ENCODE results near the gene HSPA1L.

Gene HSPA1L

GRCh38 chr6:31791324-31792089 lies 23.6 kb downstream of the HSPA1L start:
- Histone ChIP-seq H3K4me1 (ENCODE audit: control extremely low read depth in 1 of 4, control insufficient read depth in 4 of 4, insufficient read depth in 4 of 4, low read length in 3 of 4) (peaks cover 8 to 49% (median 36%) of the 10 kb centered on the region in 4 experiments), H3K36me3 (ENCODE audit: control insufficient read depth in 4 of 4, insufficient read depth in 4 of 4, low read length in 3 of 4) (peaks cover 0 to 27% (median 18%) of the 10 kb centered on the region in 4 experiments), H3K27me3 (replicated peaks in 2 of 5; ENCODE audit: control insufficient read depth in 4 of 5, insufficient read depth in 5 of 5, low read length in 4 of 5) (no peaks in the 10 kb centered on the region), H3K9me3 (ENCODE audit: control extremely low read depth in 1 of 5, control insufficient read depth in 4 of 5, insufficient read depth in 2 of 5, low read depth in 1 of 5, low read length in 4 of 5) (no peaks in the 10 kb centered on the region), H3K4me3 (ENCODE audit: control insufficient read depth in 1 of 7, extremely low read depth in 1 of 7, insufficient read depth in 4 of 7, low read depth in 2 of 7, low read length in 6 of 7) (no peak overlapping the region), H3K27ac (ENCODE audit: insufficient read depth in 1 of 2, low read depth in 1 of 2, low read length in 2 of 2, poor library complexity in 1 of 2, severe bottlenecking in 2 of 2) (no peak overlapping the region)
- POLR2A ChIA-PET: interaction anchor here (0.5 to 1.3 kb wide), 7 partner anchors 16 to 1871 kb away, joined by 3 to 5 read pairs (median 3); partner anchors contain the start of genes HSPA1B and LSM2
- CTCF ChIA-PET: interaction anchor here (0.7 to 3.8 kb wide), 15 partner anchors 8 to 250 kb away, joined by 3 to 18 read pairs (median 5); partner anchors contain the start of genes HSPA1B and LSM2
- WGBS (ENCODE audit: insufficient coverage): 68% methylated on average over 7 of the region's 12 CpGs
- DNase-seq: peak in 2 of 3 donors; percentile 65 to 72

DNA sequence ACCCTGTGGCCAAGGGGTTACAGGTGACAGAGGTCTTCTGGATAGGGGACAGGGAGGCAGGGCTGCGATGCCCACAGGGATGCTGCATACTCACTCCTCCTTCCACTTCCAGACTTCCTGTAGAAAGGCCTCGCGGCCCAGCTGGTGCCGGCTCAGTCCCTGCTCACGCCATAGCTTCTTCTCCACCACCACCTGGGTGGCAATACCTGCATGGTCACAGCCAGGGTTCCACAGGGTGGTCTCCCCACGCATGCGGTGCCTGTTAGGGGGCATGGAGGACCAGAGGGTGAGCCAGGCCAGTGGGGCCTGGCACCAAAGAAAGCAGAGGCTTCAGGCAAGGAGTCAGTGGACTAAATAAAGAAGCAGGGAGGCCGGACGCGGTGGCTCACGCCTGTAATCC lies 29.6 kb downstream of the HSPA1L start:
- 93% methylated on average over 5 of the region's 11 CpGs for WGBS (ENCODE audit: insufficient coverage)
- ChIA-PET CTCF (interaction anchor here (0.8 to 2.1 kb wide), 7 partner anchors 10 to 54 kb away, joined by 3 to 9 read pairs (median 3); no protein-coding TSS in a partner anchor), POLR2A (no interaction called here)
- no peaks in the 10 kb centered on the region for H3K9me3 ChIP-seq (ENCODE audit: control extremely low read depth in 1 of 5, control insufficient read depth in 4 of 5, insufficient read depth in 2 of 5, low read depth in 1 of 5, low read length in 4 of 5)
- no peak for DNase-seq
- no peak overlapping the region for H3K4me3 ChIP-seq (ENCODE audit: control insufficient read depth in 1 of 7, extremely low read depth in 1 of 7, insufficient read depth in 4 of 7, low read depth in 2 of 7, low read length in 6 of 7)
- no peaks in the 10 kb centered on the region for H3K4me1 ChIP-seq (ENCODE audit: control extremely low read depth in 1 of 4, control insufficient read depth in 4 of 4, insufficient read depth in 4 of 4, low read length in 3 of 4)
- no peaks in the 10 kb centered on the region for H3K27me3 ChIP-seq (replicated peaks in 2 of 5; ENCODE audit: control insufficient read depth in 4 of 5, insufficient read depth in 5 of 5, low read length in 4 of 5)
- no peak overlapping the region for H3K27ac ChIP-seq (ENCODE audit: insufficient read depth in 1 of 2, low read depth in 1 of 2, low read length in 2 of 2, poor library complexity in 1 of 2, severe bottlenecking in 2 of 2)
- H3K36me3 ChIP-seq (ENCODE audit: control insufficient read depth in 4 of 4, insufficient read depth in 4 of 4, low read length in 3 of 4): peaks cover 7 to 61% (median 50%) of the 10 kb centered on the region in 4 experiments

DNA sequence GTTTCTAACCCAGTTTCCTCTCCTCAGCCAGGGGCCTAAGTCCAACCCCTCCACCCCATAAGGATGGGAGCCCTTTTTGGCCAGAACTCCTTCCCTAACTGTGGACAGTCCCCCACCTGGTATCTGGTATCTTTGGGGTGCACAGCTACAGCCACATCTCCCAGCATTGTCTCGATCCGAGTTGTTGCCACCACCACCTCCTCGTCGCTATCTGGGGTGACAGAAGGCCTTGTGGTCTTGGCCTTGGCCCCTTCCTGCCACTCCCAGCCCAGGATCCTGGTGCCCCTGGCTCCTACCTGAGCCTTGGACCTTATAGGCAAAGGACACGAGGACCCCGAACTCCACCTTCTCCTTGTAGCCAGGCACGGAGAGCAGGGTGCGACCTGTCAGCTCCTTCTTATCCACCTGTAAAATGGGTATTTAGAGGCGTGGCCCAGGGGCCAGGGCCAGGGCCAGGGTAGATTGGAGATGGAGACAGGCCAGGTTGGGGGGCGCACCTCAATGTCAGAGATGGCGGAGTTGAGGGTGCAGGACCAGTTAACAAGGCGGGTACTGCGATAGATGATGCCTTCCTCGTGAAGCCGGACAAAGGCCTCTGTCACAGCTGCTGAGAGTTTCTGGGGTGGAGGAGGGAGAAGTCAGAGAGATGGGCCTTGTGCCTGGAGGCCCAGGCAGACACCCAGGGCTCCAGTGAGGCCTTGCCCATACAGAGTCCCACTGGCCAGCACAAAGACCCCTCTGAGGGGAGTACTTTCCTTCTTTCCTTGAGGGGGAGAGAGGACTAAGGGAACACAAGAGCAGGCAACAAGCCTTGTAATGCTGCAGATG lies 30.8 kb downstream of the HSPA1L start:
- DNase-seq: no peak
- peaks cover 7 to 70% (median 58%) of the 10 kb centered on the region in 4 experiments for H3K36me3 ChIP-seq (ENCODE audit: control insufficient read depth in 4 of 4, insufficient read depth in 4 of 4, low read length in 3 of 4)
- 97% methylated on average over 12 of the region's 15 CpGs for WGBS (ENCODE audit: insufficient coverage)
- H3K4me3 ChIP-seq (ENCODE audit: control insufficient read depth in 1 of 7, extremely low read depth in 1 of 7, insufficient read depth in 4 of 7, low read depth in 2 of 7, low read length in 6 of 7): no peak overlapping the region
- no peaks in the 10 kb centered on the region for H3K27me3 ChIP-seq (replicated peaks in 2 of 5; ENCODE audit: control insufficient read depth in 4 of 5, insufficient read depth in 5 of 5, low read length in 4 of 5)
- no peak overlapping the region for H3K27ac ChIP-seq (ENCODE audit: insufficient read depth in 1 of 2, low read depth in 1 of 2, low read length in 2 of 2, poor library complexity in 1 of 2, severe bottlenecking in 2 of 2)
- H3K4me1 ChIP-seq (ENCODE audit: control extremely low read depth in 1 of 4, control insufficient read depth in 4 of 4, insufficient read depth in 4 of 4, low read length in 3 of 4): no peaks in the 10 kb centered on the region
- ChIA-PET CTCF (interaction anchor here (0.8 to 1.7 kb wide), 6 partner anchors 11 to 46 kb away, joined by 3 to 9 read pairs (median 3); partner anchors contain the start of gene LSM2), POLR2A (no interaction called here)
- H3K9me3 ChIP-seq (ENCODE audit: control extremely low read depth in 1 of 5, control insufficient read depth in 4 of 5, insufficient read depth in 2 of 5, low read depth in 1 of 5, low read length in 4 of 5): no peaks in the 10 kb centered on the region

DNA sequence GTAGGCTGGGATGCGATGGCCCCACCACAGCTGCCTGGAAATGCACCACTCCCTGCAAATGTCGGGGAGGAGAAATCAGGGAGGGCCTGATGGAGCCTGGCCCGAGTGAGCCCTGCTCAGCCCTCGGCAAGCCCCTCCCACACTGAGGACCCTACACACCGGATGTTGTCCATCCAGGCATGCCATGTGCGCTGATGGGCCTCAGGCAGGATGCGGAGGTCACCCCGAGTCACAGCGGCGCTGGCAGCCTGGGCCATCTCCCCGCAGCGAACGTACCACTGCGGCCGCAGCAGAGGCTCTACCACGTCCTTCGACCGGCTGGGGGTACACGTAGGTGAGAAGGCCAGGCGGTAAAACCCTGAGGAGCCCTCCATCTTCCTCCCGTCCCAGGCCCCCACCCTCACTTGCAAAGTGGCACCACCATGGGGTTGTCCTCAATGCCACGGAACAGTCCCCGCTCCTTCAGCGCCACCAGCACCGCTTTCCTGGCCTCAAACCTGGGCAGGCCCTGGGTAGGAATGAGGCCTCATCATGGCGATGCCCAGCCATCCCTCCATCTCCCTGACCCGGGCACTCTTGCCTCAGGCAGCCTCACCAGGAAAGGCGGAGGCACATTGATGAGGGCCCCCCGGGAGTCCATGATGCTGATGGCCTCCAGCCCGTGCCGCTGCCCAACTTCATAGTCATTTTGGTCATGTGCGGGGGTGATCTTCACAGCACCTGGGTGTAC lies 32.8 kb downstream of the HSPA1L start:
- no peak for DNase-seq
- peaks cover 0 to 9% (median 4%) of the 10 kb centered on the region in 4 experiments for H3K4me1 ChIP-seq (ENCODE audit: control extremely low read depth in 1 of 4, control insufficient read depth in 4 of 4, insufficient read depth in 4 of 4, low read length in 3 of 4)
- WGBS (ENCODE audit: insufficient coverage): 94% methylated on average over 31 of the region's 32 CpGs
- ChIA-PET CTCF (interaction anchor here (1.0 to 2.6 kb wide), 2 partner anchors 9 to 86 kb away, joined by 3 to 9 read pairs; no protein-coding TSS in a partner anchor), POLR2A (no interaction called here)
- peaks cover 9 to 76% (median 65%) of the 10 kb centered on the region in 4 experiments for H3K36me3 ChIP-seq (ENCODE audit: control insufficient read depth in 4 of 4, insufficient read depth in 4 of 4, low read length in 3 of 4)
- no peaks in the 10 kb centered on the region for H3K27me3 ChIP-seq (replicated peaks in 2 of 5; ENCODE audit: control insufficient read depth in 4 of 5, insufficient read depth in 5 of 5, low read length in 4 of 5)
- H3K27ac ChIP-seq (ENCODE audit: insufficient read depth in 1 of 2, low read depth in 1 of 2, low read length in 2 of 2, poor library complexity in 1 of 2, severe bottlenecking in 2 of 2): no peak overlapping the region
- H3K9me3 ChIP-seq (ENCODE audit: control extremely low read depth in 1 of 5, control insufficient read depth in 4 of 5, insufficient read depth in 2 of 5, low read depth in 1 of 5, low read length in 4 of 5): no peaks in the 10 kb centered on the region
- H3K4me3 ChIP-seq (ENCODE audit: control insufficient read depth in 1 of 7, extremely low read depth in 1 of 7, insufficient read depth in 4 of 7, low read depth in 2 of 7, low read length in 6 of 7): no peak overlapping the region

DNA sequence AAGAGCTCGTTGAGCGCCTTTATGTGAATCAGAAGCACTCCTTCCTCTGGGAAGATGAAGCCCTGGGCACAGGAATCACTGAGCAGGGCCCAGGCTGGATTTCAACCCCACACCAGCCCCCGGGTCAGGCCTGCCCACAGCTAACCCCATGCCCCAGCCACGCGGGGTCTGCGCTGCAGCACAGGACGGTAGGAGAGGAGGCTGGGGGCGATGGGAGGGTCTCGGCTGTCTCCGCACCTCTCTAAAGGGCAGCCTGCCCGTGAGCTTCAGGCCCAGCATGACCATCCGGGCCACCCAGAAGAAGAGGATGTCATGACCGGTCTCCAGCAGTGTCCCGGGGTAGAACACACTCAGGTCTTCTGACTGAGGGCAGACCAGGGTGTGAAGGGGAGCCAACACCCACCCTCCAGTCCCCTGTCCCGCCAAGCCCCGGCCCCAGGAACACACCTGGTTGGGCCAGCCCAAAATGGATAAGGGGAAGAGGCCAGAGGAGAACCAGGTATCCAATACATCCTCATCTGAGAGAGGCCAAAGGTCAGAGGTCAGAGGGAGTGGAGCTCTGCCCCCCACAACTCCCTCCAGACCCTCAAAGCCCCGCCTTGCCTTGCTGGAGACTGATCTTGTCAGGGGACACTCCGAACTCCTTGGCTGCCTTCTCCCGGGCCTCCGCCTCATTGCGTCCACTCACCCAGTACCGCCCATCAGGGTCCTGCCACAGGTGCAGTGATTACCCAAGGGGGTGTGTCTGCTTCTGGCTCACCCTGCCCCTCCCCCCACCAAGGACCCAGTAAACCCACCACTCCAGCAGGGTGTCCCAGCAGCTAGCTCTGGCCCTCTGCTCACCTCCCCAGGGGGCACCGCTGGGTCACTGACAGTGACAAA lies 33.6 kb downstream of the HSPA1L start:
- peaks cover 9 to 74% (median 64%) of the 10 kb centered on the region in 4 experiments for H3K36me3 ChIP-seq (ENCODE audit: control insufficient read depth in 4 of 4, insufficient read depth in 4 of 4, low read length in 3 of 4)

More for the DNA sequence above, 33.6 kb downstream of the HSPA1L start:
- ChIA-PET CTCF (interaction anchor here (1.6 to 2.6 kb wide), 2 partner anchors 10 to 70 kb away, joined by 3 to 9 read pairs; no protein-coding TSS in a partner anchor), POLR2A (no interaction called here)
- Histone ChIP-seq H3K9me3 (ENCODE audit: control extremely low read depth in 1 of 5, control insufficient read depth in 4 of 5, insufficient read depth in 2 of 5, low read depth in 1 of 5, low read length in 4 of 5) (no peaks in the 10 kb centered on the region), H3K27me3 (replicated peaks in 2 of 5; ENCODE audit: control insufficient read depth in 4 of 5, insufficient read depth in 5 of 5, low read length in 4 of 5) (no peaks in the 10 kb centered on the region), H3K4me3 (ENCODE audit: control insufficient read depth in 1 of 7, extremely low read depth in 1 of 7, insufficient read depth in 4 of 7, low read depth in 2 of 7, low read length in 6 of 7) (no peak overlapping the region), H3K27ac (ENCODE audit: insufficient read depth in 1 of 2, low read depth in 1 of 2, low read length in 2 of 2, poor library complexity in 1 of 2, severe bottlenecking in 2 of 2) (no peak overlapping the region), H3K4me1 (ENCODE audit: control extremely low read depth in 1 of 4, control insufficient read depth in 4 of 4, insufficient read depth in 4 of 4, low read length in 3 of 4) (peaks cover 0 to 17% (median 12%) of the 10 kb centered on the region in 4 experiments)
- no peak for DNase-seq
- 96% methylated on average over 20 of the region's 23 CpGs for WGBS (ENCODE audit: insufficient coverage)
